ENCODE data around the gene ARL6IP6. TPM values are rescaled to one million over a fixed set of nuclear protein-coding genes. Genes with fewer than 3 reads are reported as not detected.

Gene ARL6IP6
- total RNA-seq: 19.1 TPM

DNA sequence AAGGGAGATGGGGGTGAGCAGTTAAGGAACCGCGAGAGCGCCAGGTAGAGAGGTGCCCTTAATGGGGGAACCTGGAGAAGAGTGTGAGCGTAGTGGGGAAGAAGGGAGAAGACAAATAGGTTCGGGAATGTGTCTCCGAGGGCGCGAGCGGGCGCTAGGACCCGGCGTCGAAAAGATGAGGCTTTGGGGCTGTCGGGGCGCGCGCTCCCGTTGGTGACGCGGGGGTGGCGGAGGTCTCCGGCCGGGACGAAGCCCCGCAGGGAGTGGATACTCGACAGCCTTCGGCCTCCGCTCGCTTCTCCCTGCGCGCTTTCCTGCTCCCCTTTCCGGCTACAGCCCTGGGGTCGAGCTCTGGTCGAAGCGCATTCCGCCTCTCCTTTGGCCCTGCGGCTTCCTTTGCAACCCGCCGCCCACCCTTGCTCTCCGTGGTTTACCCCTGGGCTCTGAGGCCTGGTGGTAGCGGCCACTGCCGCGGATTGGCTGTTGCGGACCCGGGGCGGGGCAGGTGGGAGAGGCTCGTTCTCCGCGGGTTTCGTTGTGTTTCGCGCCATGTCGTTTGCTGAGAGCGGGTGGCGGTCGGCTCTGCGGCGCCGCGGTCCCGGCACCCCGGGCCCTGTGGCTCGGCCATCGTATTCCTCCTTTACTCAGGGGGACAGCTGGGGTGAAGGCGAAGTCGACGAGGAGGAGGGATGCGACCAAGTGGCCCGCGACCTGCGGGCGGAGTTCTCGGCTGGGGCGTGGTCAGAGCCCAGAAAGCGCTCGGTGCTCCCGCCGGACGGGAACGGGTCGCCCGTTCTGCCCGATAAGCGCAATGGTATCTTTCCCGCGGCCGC, at the start of gene ARL6IP6:
Gene ARL6IP6 (plus strand): TSS at position 545 of the 833 bp plus-strand sequence. CDS start 5 bp downstream, at position 550.
- peak; percentile 95 for DNase-seq (ENCODE audit: low spot score)

DNA sequence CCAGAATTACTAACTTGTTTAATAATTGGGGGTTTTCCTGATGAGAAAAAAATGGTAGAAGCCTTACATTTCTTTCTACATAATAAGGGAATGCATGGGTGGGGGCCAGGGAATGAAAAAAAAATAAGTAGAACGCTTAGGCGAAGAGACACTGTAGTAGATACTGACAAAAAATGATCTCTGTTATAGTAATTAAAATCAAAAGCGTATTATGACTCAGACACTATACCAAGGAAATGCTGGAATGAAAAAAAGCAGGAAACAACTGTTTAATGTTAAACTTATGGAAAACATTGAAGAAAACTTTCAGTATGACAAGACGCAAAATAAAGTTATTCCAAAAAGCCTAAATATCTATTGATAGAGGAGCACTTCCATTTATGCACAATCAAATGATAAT, 44.1 kb upstream of the ARL6IP6 start:
- DNase-seq (ENCODE audit: low spot score): no peak

DNA sequence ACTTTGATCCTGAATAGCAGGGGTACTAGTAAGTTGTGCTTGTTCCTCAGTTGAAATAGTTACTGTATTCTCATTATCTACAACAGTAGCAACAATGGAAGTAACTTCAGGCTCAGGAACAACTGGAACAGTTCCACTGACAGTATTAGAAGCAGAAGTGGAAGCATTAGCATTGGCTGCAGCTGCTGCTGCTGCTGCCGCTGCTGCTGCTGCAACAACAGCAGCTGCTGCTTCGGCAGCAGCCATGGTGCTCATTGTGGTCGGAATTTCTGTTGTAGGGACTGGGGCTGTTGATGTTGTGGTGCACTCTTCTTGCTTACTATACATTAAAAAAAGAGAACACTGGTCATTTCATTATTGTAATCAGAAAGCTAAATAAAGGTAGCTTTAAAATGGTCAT, 42.0 kb upstream of the ARL6IP6 start:
- DNase-seq (ENCODE audit: low spot score): no peak

DNA sequence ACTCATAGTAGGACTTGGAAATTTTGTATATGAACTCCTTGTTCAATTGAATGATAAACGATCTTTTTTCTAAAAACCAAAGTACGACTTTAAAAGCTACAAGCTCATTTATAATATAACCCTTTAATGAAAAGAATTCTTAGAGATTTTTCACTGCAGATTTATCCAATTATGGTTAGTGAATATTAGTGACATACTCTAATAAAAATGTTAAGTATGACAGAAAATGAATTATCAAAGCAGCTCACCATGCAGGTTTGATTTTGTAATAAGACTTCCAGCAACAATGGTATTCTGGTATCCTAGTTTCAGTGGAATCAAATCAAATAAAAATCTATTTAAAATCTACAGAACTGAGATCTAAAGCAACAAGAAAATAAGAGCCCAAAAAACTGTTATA, 39.6 kb upstream of the ARL6IP6 start:
- no peak for DNase-seq (ENCODE audit: low spot score)

DNA sequence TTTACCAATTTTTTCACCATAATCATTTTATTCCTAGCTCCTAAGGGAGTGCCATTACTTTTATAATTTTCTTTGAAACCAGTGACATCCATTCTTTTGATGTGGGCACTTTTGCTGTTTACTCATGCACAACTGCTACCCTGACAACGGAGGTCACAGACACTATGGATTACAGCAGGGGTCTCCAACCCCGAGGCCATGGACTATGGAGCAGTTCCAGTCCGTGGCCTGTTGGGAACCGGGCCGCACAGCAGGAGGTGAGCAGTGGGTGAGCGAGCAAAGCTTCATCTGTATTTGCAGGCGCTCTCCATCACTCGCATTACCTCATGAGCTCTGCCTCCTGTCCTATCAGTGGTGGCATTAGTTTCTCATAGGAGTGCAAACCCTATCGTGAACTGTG, 35.8 kb upstream of the ARL6IP6 start:
- DNase-seq (ENCODE audit: low spot score): no peak

DNA sequence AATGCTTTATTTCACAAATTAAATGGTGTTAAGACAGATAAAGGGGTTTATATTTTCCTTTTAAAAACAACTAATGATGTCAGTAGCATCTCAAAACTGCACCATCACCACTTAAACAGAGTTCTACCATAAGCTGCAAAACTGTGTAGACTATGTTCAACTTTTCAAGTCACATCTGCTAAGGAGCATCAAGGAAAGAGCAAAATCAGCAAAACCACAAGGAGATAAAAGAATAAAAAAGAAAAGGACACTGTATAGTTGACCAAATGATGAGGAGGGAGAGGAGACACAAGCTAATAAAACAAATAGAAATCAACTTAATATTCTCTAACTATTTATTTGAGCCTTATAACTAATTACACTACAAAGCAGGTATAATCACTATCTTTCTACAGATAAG, 35.0 kb upstream of the ARL6IP6 start:
- no peak for DNase-seq (ENCODE audit: low spot score)

DNA sequence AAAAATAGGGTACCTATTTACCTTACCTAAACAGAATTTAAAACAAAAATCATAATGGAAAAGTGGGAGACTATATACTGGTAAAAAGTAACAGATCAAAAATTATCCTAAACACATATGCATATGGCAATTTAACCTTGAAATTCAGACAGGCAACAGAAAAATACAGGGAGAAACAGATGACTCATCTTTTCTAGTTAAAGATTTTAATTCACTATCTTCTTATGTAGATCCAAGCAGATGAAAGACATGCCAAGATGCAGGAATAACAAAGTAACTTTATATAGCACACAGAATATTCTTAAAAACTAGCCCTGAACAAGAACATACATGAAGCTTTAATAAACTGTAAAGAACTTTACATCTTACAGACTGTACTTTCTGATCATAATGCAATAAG, 32.1 kb upstream of the ARL6IP6 start:
- DNase-seq (ENCODE audit: low spot score): no peak

DNA sequence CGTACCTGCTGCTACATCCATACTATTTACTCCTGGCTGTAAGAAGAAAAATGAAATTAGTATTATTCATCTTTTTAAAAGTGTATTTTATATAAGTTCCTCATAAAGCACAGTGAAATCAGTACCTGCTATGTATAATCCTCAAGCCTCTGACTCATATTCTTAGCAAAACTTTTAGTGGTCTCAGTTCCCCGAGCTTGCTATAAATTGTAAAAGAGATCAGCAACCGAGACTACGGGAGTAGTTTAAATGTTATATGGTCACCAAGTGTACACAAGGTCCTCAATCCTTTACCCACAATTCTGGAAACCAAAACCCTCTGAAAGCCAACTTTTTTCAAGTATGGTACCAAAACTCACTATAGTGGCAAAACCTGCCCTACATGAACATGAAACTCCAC, 25.4 kb upstream of the ARL6IP6 start:
- no peak for DNase-seq (ENCODE audit: low spot score)

DNA sequence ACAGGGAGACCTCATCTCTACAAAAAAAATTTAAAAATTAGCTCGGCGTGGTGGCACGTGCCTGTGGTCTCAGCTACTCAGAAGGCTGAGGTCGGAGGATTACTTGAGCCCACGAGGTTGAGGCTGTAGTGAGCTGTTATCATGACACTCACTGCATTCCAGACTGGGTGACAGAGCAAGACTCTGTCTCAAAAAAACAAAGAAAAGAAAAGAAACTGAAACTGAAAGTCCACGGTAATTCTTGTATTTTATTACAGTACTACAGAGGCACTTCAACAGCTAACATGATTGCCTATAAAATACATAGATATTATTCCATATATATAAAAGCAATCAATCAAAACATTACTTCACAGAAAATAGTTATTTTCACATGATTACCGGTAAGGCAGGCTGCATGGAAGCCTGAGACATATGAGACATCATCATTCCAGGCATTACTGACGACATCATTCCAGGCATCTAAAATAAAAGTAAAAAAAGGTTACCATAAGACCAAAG, 24.2 kb upstream of the ARL6IP6 start:
- no peak for DNase-seq (ENCODE audit: low spot score)

DNA sequence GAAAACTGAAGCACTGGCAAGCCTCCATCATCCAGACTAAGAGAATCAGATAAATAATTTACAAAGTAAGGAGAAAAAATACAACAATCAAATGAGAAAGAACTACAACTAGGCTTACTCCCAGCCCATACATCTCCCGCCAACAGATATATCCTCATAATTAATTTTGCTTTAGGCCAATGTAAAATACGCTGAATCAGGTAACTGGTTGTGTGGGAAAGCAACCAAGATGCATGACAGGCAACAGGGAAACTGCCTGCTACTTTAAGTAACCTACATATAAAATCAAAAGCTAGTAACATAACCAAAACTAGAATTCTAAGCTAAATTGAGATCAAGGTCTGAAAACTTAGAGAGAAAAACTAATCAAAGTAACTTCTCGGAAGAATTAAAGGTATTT, 22.7 kb upstream of the ARL6IP6 start:
- DNase-seq (ENCODE audit: low spot score): no peak

DNA sequence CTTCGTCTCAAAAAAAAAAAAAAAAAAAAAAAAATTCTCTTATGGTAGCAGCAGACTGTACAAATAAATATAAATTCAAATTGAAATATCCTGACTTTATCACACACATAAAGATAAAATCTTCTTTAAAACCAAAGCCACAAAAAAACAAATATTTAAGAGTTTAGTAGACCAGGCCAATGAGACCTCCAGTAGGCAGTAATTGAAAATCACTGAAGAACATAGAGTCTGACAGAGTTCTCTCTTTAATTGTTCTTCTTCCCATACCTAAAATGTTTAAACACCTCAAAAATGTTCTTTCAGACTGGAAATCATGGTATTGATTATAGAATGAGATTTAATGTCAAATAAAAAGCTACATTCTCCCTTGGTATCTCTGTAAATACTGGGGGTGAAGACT, 21.9 kb upstream of the ARL6IP6 start:
- no peak for DNase-seq (ENCODE audit: low spot score)

DNA sequence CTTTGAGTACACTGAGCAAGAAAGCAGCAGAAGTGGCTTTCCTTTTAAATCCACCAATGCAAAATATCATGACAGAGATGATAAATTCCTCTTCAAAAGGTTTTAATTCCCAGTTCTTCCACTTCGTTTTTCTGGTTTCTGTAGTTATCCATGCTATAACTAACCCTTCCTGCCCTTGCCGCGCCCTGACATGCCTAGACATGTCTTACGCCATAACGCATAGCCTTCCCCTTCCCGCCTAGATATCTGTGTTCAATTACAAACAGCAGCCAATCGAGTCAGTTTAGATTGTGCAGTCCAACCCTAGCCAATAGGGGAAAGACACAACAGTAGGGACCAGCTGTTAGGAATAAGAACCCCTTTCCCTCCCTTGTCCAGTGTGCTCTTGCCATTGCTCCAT, 17.2 kb upstream of the ARL6IP6 start:
- DNase-seq (ENCODE audit: low spot score): no peak

DNA sequence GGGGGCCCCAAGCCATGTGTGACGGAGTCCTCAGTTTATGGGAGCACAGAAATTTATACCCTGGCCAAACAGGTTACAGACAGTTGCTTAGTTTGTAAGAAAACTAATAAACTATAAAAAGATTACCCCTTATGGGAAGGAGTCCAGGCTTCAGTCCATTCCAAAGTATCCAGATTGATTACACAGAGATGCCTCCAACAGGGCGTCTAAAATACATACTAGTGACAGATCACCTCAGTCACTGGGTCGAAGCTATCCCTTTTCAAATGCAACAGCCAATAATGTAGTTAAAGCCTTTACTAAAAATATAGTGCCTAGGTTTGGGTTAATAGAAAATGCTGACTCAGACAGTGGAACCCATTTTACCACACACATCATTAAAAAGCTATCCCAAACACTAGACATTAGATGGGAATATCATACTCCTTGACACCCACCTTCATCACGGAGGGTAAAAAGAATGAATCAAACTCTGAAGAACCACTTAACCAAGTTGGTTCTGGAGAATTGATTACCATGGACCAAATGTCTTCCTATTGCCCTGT, 11.9 kb upstream of the ARL6IP6 start:
- no peak for DNase-seq (ENCODE audit: low spot score)

DNA sequence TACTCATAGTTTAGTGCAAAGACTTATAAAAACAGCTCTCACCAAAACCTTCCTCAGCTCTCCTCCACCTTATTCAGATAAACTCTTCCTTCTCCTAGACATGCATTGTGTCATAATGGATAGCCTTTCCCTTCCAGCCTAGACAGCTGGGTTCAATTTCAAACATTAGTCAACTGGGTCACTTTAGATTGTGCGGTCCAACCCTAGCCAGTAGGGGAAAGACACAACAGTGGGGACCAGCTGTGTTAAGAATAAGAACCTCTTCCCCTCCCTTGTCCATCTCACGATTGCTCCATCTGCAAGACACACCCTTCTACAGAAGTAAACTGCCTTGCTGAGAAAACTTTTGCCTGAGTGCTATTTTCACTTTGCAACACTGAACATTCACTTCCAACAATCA, 9.7 kb upstream of the ARL6IP6 start:
- no peak for DNase-seq (ENCODE audit: low spot score)

DNA sequence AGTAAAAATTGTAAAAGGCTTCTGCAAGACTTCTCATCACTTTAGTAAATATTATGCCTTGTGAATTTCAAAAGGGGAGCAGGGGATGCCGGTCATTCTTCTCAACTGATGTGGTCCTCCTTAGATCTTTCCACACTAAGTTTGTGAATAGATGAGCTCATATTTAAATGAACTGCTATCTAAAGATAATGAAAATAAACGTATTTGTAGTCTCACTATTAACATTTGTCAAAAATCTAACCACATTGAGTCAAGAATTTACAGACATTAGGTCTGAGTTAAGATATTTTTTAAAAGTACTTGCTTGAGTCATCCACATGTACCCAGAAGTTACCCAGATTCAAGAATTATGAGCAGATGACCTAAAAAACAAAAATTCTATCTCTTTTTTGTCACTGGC, 7.7 kb upstream of the ARL6IP6 start:
- no peak for DNase-seq (ENCODE audit: low spot score)

DNA sequence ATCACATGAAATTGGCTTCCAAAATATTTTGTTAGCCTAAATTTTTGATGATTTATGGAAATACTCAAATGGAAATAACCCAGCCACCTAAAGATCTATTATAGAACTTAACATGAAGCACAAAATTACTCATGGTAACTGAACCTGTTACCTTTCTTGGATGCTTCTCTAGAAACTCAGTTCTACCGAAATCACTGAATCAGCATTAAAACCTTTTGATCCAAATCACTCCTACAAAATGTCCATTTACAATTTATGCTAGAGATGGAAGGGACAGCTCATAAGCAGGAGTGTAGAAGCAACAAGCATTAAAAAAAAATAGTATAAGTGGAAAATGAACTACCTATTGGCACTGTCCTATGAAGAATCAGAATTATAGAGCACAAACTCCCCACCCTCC, 3.3 kb upstream of the ARL6IP6 start:
- DNase-seq (ENCODE audit: low spot score): no peak

DNA sequence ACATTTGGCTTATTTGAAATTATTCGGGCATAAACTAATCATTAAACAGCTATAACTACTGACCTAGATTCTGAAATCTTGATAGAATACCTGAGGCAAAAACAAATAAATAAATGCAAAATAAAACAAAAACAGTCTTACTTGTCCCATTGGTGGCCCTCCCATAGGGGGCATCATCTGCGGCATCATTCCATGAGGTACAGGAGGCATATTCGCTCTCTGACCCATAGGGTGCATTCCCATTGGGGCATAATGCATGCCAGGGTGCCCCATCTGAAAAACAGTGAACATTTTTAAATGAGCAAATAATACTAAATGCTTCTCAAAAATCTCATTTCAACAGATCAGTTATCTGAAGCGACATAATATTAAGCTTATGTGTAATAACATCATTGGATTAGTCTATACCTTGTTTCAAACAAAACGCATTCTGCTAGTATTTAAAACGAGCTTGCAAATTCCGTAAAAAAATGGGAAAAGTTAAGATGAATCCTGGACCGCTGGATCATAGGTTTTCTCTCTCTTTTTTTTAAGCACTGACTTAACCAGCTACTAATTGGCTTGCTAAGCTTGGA, 2.5 kb upstream of the ARL6IP6 start:
- DNase-seq (ENCODE audit: low spot score): no peak

DNA sequence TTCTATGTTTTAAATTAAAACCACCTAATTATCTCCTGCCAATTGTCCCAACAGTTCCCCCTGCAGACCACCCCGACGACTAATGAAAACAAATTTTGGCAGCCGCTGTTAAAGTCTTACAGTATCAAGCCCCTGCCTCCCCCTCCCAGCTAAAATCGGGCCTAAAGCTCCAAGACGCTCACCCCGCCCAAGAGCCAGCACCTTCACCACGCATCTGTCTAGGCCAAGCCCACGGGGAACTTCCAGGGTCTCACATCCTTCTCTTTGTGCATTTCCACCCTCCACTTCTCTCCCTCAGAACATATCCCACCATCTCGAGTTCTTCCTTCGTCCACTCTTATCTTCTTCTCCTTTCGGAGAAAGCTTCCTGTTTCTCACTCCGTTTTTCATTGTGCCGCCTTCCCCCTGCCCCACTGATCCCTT, 1.6 kb upstream of the ARL6IP6 start:
- peak; percentile 55 for DNase-seq (ENCODE audit: low spot score)

DNA sequence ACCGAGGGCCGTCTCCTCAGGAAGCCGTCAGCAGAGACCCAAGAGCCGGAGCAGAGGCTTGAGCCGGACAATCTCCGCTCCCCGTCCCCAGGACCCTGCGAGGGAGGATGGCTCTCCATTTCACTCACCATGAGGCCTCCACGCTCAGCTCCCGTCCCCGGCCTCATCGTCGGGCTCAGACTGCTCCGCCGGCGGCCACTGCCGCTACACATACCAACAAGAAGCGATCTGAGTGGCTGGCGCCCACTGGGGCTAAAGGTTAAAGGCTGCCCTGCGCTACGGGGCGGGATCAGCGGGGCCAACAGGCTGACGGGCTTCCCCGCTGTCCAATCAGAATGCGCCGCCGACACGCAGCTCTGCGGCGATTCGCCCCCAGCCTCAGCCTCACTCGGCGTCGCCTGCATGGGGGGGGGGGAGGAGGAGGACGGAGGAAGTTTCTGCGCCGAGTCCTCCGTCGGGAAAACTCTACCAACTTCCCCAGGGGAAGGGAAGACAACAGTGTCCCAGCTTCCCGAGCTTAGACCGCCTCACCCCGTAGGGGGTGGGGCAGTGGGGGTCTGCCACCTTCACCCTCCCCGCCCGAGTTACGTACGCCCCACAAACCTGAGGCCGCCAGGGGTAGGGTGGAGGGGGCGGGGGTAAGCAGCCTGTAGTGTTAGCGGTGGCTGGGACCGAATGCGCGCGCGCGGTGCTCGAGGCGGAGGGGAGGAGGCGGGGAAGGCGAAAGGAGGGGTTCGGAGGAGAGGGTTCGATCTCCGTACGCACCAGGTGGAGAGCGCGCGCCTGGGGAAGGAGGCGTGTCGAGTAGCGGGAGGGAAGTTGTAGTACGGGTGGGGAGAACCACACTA, 968 bp upstream of the ARL6IP6 start, which contains the start of gene PRPF40A:
Gene PRPF40A (minus strand): TSS at position 234 of the 848 bp plus-strand sequence. CDS start 22 bp downstream, at position 212.
- peak; percentile 99 for DNase-seq (ENCODE audit: low spot score)

DNA sequence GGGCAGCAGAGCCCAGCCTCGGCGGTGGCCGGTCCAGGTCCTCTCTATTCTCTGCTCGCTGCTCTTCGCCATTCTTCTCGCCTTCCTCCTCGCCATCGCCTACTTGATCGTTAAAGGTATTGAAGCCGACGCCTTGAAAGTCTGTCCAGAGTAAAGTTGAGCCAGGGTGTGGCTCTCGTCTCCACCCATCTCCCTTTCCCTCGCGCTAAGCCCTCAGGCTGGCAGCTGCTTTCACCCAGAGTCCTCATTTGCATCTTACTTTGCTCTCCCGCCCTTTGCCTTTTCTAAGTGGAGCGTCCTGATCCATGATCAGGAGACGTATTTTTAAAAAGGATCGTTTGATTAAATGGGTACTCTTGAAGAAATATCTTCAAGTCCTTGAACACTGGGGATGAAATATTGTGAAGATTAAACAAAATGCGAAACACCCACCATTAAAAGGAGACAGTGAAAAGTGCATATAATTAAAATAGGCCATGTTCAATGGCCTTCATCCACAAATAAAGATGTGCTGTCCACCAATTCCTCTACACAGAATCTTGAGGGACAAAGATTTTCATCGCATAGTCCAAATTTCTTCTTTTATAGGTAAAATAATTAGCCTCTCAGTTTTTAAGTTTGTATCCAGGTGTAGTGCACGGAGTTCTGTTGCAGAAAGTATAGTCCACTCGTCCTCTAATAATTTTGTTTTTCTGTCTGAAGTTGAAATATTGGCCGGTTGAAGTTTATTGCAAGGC, 657 bp downstream of the ARL6IP6 start:
- peak; percentile 56 for DNase-seq (ENCODE audit: low spot score)

DNA sequence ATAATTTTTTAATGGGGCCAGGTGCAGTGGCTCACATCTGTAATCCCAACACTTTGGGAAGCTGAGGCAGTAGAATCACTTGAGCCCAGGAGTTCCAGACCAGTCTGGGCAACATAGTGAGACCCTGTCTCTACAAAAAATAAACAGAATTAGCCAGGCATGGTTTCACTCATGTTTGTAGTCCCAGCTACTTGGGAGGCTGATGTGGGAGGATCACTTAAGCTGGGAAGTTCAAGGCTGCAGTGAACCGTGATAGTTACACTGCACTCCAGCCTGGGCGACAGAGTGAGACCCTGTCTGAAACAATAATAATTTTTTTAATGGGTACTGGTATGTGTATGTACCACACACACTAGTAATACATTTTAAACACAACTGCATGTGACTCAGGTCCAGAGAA, 2.4 kb downstream of the ARL6IP6 start:
- no peak for DNase-seq (ENCODE audit: low spot score)

Measured in ureter (tissue), 1 donor.